HG03045 (cell line): ENCODE data around the gene NSMCE4A.
"Not testable (repeated sequence)": the region's sequence is repeated elsewhere in the genome, so short reads cannot be mapped to it uniquely, and the experiment has no call there.

Experiments used
- ATAC-seq: cut with Tn5 transposase; IDR thresholded peaks from one replicate; pipeline ENCODE4 v1.9.1; 2021; ENCODE audit warnings: mild to moderate bottlenecking, moderate library complexity; ENCODE audit not compliant: unreplicated experiment

NSMCE4A gene

GRCh38 chr10:121936295-121936694 is 38.7 kb downstream of the NSMCE4A start:
- ATAC-seq = no peak

- ATAC-seq = no peak
Measured at GRCh38 chr10:121935702-121936101, 39.3 kb downstream of the NSMCE4A start.

GRCh38 chr10:121930268-121931085 is 44.5 kb downstream of the NSMCE4A start:
- not testable (repeated sequence) for ATAC-seq

- not testable (repeated sequence) for ATAC-seq
Measured at GRCh38 chr10:121929585-121930267, 45.3 kb downstream of the NSMCE4A start.

- ATAC-seq = no peak
Measured at GRCh38 chr10:121928528-121928884, 46.5 kb downstream of the NSMCE4A start.

- ATAC-seq = peak; percentile 81
Measured at GRCh38 chr10:121927841-121928527, 47.0 kb downstream of the NSMCE4A start, which contains the start of gene ATE1. Gene ATE1, minus strand, starts transcription at chr10:121928031. Its CDS starts 82 bp downstream, at chr10:121927949.

- ATAC-seq = peak; percentile 51
Measured at GRCh38 chr10:121927318-121927840, 47.6 kb downstream of the NSMCE4A start.

GRCh38 chr10:121926671-121927317 is 48.2 kb downstream of the NSMCE4A start:
- no peak for ATAC-seq

GRCh38 chr10:121926157-121926556 is 48.9 kb downstream of the NSMCE4A start:
- ATAC-seq = no peak

GRCh38 chr10:121921238-121921931 is 53.6 kb downstream of the NSMCE4A start:
- no peak for ATAC-seq

- no peak for ATAC-seq
Measured at GRCh38 chr10:121919666-121920065, 55.4 kb downstream of the NSMCE4A start.

- not testable (repeated sequence) for ATAC-seq
Measured at GRCh38 chr10:121918800-121919199, 56.2 kb downstream of the NSMCE4A start.

- no peak for ATAC-seq
Measured at GRCh38 chr10:121914661-121915060, 60.4 kb downstream of the NSMCE4A start.

- ATAC-seq = no peak
Measured at GRCh38 chr10:121911421-121911697, 63.7 kb downstream of the NSMCE4A start.

- no peak for ATAC-seq
Measured at GRCh38 chr10:121910673-121911420, 64.2 kb downstream of the NSMCE4A start.
